K562 (cell line): ENCODE data around the gene HSD17B8. TPM values are rescaled to one million over a fixed set of nuclear protein-coding genes. Genes with fewer than 3 reads are reported as not detected.

Experiments
- ARID2 ChIP-seq: fragments of 450-650 bp; IDR thresholded peaks from 2 replicates; pipeline ENCODE4 v1.6.1; 2017; ENCODE audit warnings: antibody characterized with exemption, mild to moderate bottlenecking
- BCL6 ChIP-seq: fragments of 250-450 bp; sonication (Bioruptor Pico); IDR thresholded peaks from 2 replicates; pipeline ENCODE4 v1.4.0; 2020
- BMI1 ChIP-seq: fragments of 150-350 bp; IDR thresholded peaks from 2 replicates; pipeline ENCODE4 v1.6.1; 2014; ENCODE audit warnings: low read length
- CC2D1A ChIP-seq: fragments of 450-650 bp; IDR thresholded peaks from 2 replicates; pipeline ENCODE4 v1.6.1; 2017; ENCODE audit warnings: mild to moderate bottlenecking
- CLOCK ChIP-seq: fragments of 250-450 bp; sonication (Bioruptor Pico); IDR thresholded peaks from 2 replicates; pipeline ENCODE4 v1.4.0; 2020; ENCODE audit warnings: mild to moderate bottlenecking, moderate library complexity, borderline replicate concordance
- ESRRB ChIP-seq: fragments of 250-450 bp; sonication (Bioruptor Pico); IDR thresholded peaks from 2 replicates; pipeline ENCODE4 v1.5.0; 2020; ENCODE audit warnings: mild to moderate bottlenecking, moderate library complexity, borderline replicate concordance
- FUS ChIP-seq: fragments of 200-400 bp; formaldehyde crosslinking; optimal IDR thresholded peaks from 2 replicates; pipeline ENCODE3; 2017; ENCODE audit warnings: low read depth, low read length
- HDGF ChIP-seq: fragments of 450-650 bp; IDR thresholded peaks from 2 replicates; pipeline ENCODE4 v1.6.1; 2016
- HLTF ChIP-seq: fragments of 450-650 bp; IDR thresholded peaks from 2 replicates; pipeline ENCODE4 v1.6.1; 2016
- HMBOX1 ChIP-seq: sonication (generic); IDR thresholded peaks from 2 replicates; pipeline ENCODE4 v1.6.1; 2016
- JUN ChIP-seq, 2 experiments: sonication (generic) in 1 of 2; formaldehyde crosslinking in 1 of 2; IDR thresholded peaks; 2 replicates each; pipeline versions ENCODE4 v1.6.1 to v1.8.0; 2012 to 2022; ENCODE audit warnings: borderline replicate concordance in 2 of 2, mild to moderate bottlenecking in 2 of 2, improper control_type of control experiment in 1 of 2, low read depth in 1 of 2, low read length in 1 of 2, missing genetic modification reagents in 1 of 2
- LARP7 ChIP-seq: fragments of 450-650 bp; IDR thresholded peaks from 2 replicates; pipeline ENCODE4 v1.6.1; 2016
- PHB2 ChIP-seq: fragments of 450-650 bp; IDR thresholded peaks from 2 replicates; pipeline ENCODE4 v1.6.1; 2017; ENCODE audit warnings: low read depth
- POLR2A ChIP-seq: fragments of 450-650 bp; conservative IDR thresholded peaks from 2 replicates; pipeline ENCODE4 v1.6.1; 2016
- TARDBP ChIP-seq: fragments of 450-650 bp; IDR thresholded peaks from 2 replicates; pipeline ENCODE4 v1.6.1; 2016
- ZNF174 ChIP-seq: fragments of 250-450 bp; sonication (Bioruptor Pico); IDR thresholded peaks from 2 replicates; pipeline ENCODE4 v1.4.0; 2020; ENCODE audit warnings: mild to moderate bottlenecking
- ZNF407 ChIP-seq: fragments of 450-650 bp; IDR thresholded peaks from 2 replicates; pipeline ENCODE4 v1.6.1; 2016; ENCODE audit warnings: low read depth
- polyA plus RNA-seq, 8 experiments: library from polyadenylated mRNA; depleted of rRNA in 4 of 8; stranded (reverse) in 5 of 8; unstranded in 3 of 8; fragments of >200 nt; fragmentation: Nextera tagmentation in 2 of 8; fragmentation: Illumina TruSeq in 1 of 8; extraction: Ambion mirVana in 2 of 8; extraction: Trizol in 1 of 8; gene quantifications; 2 replicates each; pipeline versions ENCODE4 v1.2.1 to v1.2.3, GENCODE V29; 2011 to 2014; ENCODE audit warnings: inconsistent platforms in 1 of 8, missing spikeins in 1 of 8
- total RNA-seq, 7 experiments: library from RNA; depleted of rRNA in 6 of 7; stranded (reverse); fragments of >200 nt in 6 of 7; fragmentation: Illumina TruSeq in 2 of 7; extraction: Trizol in 2 of 7; gene quantifications; 2 replicates each; pipeline versions ENCODE4 v1.2.1 to v1.2.3, GENCODE V29; 2011 to 2021; ENCODE audit warnings: low replicate concordance in 1 of 7

The HSD17B8 gene
- total and polyA plus RNA-seq, 9 of the 15 experiments (the other 6 are each of a cell fraction or from before 2014, with no cell fraction given) = 3.7 to 35.2 (median 14.2) TPM

- TF ChIP-seq BCL6 (CRISPR knock-in tag) = no peak
- TF ChIP-seq ZNF407 = 0 out of 2 replicates have a peak, but pooled peaks have one; percentile 32
- TF ChIP-seq TARDBP = no peak
- no peak for TF ChIP-seq FUS
- TF ChIP-seq HLTF = 0 out of 2 replicates have a peak, but pooled peaks have one; percentile 26
- TF ChIP-seq POLR2A = no peak
- no peak for TF ChIP-seq ESRRB (CRISPR knock-in tag)
- TF ChIP-seq CLOCK = no peak
- TF ChIP-seq ARID2 = 0 out of 2 replicates have a peak, but pooled peaks have one; percentile 12
- no peak for TF ChIP-seq HMBOX1
- TF ChIP-seq BMI1 = no peak
- no peak for TF ChIP-seq JUN (IDR thresholded peaks at IDR 0.05; ENCODE audit: borderline replicate concordance, low read depth, low read length)
- no peak for TF ChIP-seq JUN (CRISPR knock-in tag; IDR thresholded peaks at IDR 0.05; ENCODE audit: borderline replicate concordance)
- no peak for TF ChIP-seq ZNF174
- 0 out of 2 replicates have a peak, but pooled peaks have one; percentile 14 for TF ChIP-seq PHB2
- TF ChIP-seq HDGF = 0 out of 2 replicates have a peak, but pooled peaks have one; percentile 22
- 0 out of 2 replicates have a peak, but pooled peaks have one; percentile 18 for TF ChIP-seq LARP7
- TF ChIP-seq CC2D1A = 0 out of 2 replicates have a peak, but pooled peaks have one; percentile 11
Measured at GRCh38 chr6:33251395-33252012, 47.0 kb downstream of the HSD17B8 start (continued).
